Body of pancreas (tissue), 4 donors: ENCODE data around the gene TMED4. TPM values are rescaled to one million over a fixed set of nuclear protein-coding genes. Genes with fewer than 3 reads are reported as not detected.

ENCODE experiments used
- ATAC-seq: fragments of 150-250 bp; one replicate; pipeline ENCODE4 v1.9.1; 2016
- DNase-seq, 4 donors: peaks; one replicate each; pipeline ENCODE4 v3.0.0-alpha.2; 2019
- H3K27ac ChIP-seq, 4 donors: fragments of 200-600 bp; sonication (generic); 1 replicate in 3 of 4; 2 replicates in 1 of 4; pipeline versions ENCODE4 v1.5.1 to v1.6.1; 2016 to 2019; ENCODE audit warnings: mild to moderate bottlenecking in 1 of 4, mixed read lengths in 1 of 4, moderate library complexity in 1 of 4
- H3K27me3 ChIP-seq, 2 donors: fragments of 200-600 bp; sonication (generic); one replicate each; pipeline ENCODE4 v1.6.0; 2016; ENCODE audit warnings: mild to moderate bottlenecking in 1 of 2
- H3K36me3 ChIP-seq, 2 donors: fragments of 200-600 bp; sonication (generic); replicated peaks in 1 of 2; 2 replicates each; pipeline ENCODE4 v1.5.1; 2016; ENCODE audit warnings: low read depth in 2 of 2; ENCODE audit not compliant: insufficient read depth in 1 of 2
- H3K4me1 ChIP-seq: fragments of 200-600 bp; sonication (generic); one replicate; pipeline ENCODE4 v1.6.0; 2016
- H3K4me3 ChIP-seq, 2 donors: fragments of 200-600 bp; sonication (generic); 1 replicate in 1 of 2; 2 replicates in 1 of 2; pipeline ENCODE4 v1.5.1; 2016 to 2019
- H3K9me3 ChIP-seq, 3 donors: fragments of 200-600 bp; sonication (generic); 1 replicate in 2 of 3; 2 replicates in 1 of 3; pipeline ENCODE4 v1.5.1; 2016
- POLR2A ChIP-seq, 3 donors: fragments of 450-650 bp; IDR thresholded peaks; one replicate each; pipeline ENCODE4 v1.6.1; 2016; ENCODE audit warnings: antibody characterized with exemption in 3 of 3, mild to moderate bottlenecking in 2 of 3
- WGBS, 2 donors: methylation state at CpG; one replicate each; pipeline ENCODE4 v1.1.5; 2017; 5-methylcytosine and 5-hydroxymethylcytosine counted together
- intact Hi-C: fragments of 100-400 bp; cut with DNase I; formaldehyde crosslinking; loops from one replicate; pipeline ENCODE4 v1.15.1; 2023
- total RNA-seq, 2 donors: library from RNA; depleted of rRNA; stranded (reverse); fragments of >200 nt; gene quantifications; one replicate each; pipeline ENCODE4 v1.1.0, GENCODE V29; 2016
- TF ChIP-seq, protein P1 (sequence below), 7 experiments: fragments of 450-650 bp in 4 of 7; fragments of 200-600 bp in 3 of 7; sonication (generic) in 3 of 7; IDR thresholded peaks; one replicate each; pipeline ENCODE4 v1.5.1; 2016 to 2019; ENCODE audit warnings: antibody characterized with exemption in 7 of 7

TMED4 gene
- total RNA-seq, 2 donors from 2014 or later = 52.4 to 65.6 TPM

DNA sequence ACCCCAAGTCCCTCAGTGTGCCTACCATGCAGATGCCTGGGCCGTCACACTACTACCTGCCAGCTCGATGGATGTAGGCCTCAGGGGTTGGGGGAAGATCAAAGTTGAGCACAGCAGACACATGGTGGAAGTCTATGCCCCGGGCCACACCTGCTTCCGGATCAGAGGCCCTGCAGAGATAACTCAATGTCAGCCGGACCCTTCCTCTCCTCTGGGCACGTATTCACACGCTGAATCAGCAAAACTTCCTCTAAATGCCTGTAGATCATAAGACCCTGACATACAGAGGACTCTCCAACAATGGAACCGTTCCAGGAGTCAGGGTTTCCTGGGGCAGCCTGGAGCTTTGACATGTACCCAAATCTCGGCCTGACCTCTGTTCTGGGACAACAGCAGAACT is 12.1 kb downstream of the TMED4 start:
- DNase-seq = no peak
- Histone ChIP-seq H3K27me3 (no peaks in the 10 kb centered on the region), H3K9me3 (no peaks in the 10 kb centered on the region), H3K36me3 (peaks cover 26 to 45% of the 10 kb centered on the region in 2 donors), H3K4me1 (peaks cover 22% of the 10 kb centered on the region), H3K27ac (no peak overlapping the region), H3K4me3 (no peak overlapping the region)
- TF ChIP-seq, protein P1, sequence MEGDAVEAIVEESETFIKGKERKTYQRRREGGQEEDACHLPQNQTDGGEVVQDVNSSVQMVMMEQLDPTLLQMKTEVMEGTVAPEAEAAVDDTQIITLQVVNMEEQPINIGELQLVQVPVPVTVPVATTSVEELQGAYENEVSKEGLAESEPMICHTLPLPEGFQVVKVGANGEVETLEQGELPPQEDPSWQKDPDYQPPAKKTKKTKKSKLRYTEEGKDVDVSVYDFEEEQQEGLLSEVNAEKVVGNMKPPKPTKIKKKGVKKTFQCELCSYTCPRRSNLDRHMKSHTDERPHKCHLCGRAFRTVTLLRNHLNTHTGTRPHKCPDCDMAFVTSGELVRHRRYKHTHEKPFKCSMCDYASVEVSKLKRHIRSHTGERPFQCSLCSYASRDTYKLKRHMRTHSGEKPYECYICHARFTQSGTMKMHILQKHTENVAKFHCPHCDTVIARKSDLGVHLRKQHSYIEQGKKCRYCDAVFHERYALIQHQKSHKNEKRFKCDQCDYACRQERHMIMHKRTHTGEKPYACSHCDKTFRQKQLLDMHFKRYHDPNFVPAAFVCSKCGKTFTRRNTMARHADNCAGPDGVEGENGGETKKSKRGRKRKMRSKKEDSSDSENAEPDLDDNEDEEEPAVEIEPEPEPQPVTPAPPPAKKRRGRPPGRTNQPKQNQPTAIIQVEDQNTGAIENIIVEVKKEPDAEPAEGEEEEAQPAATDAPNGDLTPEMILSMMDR (IDR thresholded peaks at IDR 0.05) = no peak
- no peak for TF ChIP-seq POLR2A (IDR thresholded peaks at IDR 0.05)
- intact Hi-C loops = loop anchor here (10.0 kb wide), 1 partner anchor 335 kb away; no protein-coding TSS in a partner anchor
- ATAC-seq = no peak
- WGBS, 2 donors = 90% methylated on average over 6 to 9 of the region's 9 CpGs

DNA sequence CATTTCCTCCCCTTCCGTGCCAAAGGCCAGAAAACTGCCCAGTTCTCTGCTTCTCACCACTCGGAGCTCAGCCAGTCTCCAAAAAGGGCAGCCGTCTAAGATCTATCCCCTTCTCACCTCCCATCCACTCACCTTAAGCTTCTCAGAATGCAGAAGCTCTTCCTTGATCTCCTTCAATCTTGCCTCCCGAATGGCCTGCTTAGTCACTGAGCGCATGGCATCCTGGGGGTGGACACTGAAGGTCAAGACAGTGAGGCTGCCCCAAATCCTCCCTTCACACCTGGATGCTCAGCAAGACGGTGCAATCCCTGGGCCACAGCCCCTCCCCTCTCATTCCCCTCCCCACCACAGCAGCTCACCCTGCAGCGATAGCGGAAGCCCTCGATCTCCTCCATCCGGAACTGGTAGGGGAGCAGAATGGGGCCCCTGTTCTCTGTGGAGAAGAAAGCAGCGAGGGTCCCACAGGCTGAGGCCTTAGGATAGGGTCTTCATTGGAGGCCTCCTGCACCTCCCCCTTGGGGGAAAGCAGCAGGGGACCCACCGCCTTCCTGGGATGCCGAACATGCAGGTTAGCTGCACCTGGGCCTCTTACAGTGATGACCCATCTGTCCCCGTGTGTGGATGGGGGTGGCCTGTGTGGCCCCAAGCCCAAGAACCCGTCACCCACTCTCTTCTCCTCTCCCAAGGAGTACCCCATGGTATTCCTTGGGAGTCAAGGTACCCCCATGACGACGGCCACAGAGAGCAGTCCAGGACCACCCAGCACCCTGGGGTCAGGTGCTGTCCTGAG is 13.1 kb downstream of the TMED4 start:
- H3K9me3 ChIP-seq = no peaks in the 10 kb centered on the region
- no peaks in the 10 kb centered on the region for H3K27me3 ChIP-seq
- H3K4me3 ChIP-seq = no peak overlapping the region
- no peak overlapping the region for H3K27ac ChIP-seq
- DNase-seq (no peak), ATAC-seq (no peak)
- intact Hi-C loops = loop anchor here (10.0 kb wide), 1 partner anchor 334 kb away; no protein-coding TSS in a partner anchor
- peaks cover 26 to 45% of the 10 kb centered on the region in 2 donors for H3K36me3 ChIP-seq
- H3K4me1 ChIP-seq = peaks cover 14% of the 10 kb centered on the region
- 89 to 91% methylated on average over 6 to 16 of the region's 17 CpGs for WGBS, 2 donors
- TF ChIP-seq, protein P1 (IDR thresholded peaks at IDR 0.05) = no peak
- TF ChIP-seq POLR2A (IDR thresholded peaks at IDR 0.05) = no peak

DNA sequence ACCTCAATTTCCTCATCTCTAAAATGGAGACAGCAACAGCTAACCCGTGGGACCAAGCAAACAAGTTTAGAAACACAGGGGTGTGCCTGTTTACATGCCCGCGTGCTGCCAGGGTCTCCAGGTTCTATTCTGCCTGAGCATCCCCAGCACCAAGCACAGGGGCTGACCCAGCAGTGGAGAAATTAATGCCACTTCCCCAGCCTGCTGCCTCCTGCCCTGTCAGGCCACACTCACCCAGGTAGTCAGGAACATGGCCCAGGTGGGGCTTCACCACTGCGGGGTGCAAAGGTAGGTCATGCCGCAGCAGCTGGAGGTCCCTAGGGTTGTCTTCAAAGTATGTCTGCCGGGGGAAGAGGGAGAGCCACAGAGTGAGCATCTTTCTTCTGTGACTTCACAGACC is 14.1 kb downstream of the TMED4 start:
- DNase-seq = no peak
- Histone ChIP-seq H3K4me3 (no peak overlapping the region), H3K4me1 (peaks cover 10% of the 10 kb centered on the region), H3K27me3 (no peaks in the 10 kb centered on the region), H3K27ac (no peak overlapping the region), H3K36me3 (peaks cover 26 to 45% of the 10 kb centered on the region in 2 donors), H3K9me3 (no peaks in the 10 kb centered on the region)
- no peak for TF ChIP-seq POLR2A (IDR thresholded peaks at IDR 0.05)
- TF ChIP-seq, protein P1 (IDR thresholded peaks at IDR 0.05) = no peak
- intact Hi-C loops = loop anchor here (10.0 kb wide), 1 partner anchor 333 kb away; no protein-coding TSS in a partner anchor
- 92 to 96% methylated on average over 4 to 6 of the region's 6 CpGs for WGBS, 2 donors
- ATAC-seq = no peak

DNA sequence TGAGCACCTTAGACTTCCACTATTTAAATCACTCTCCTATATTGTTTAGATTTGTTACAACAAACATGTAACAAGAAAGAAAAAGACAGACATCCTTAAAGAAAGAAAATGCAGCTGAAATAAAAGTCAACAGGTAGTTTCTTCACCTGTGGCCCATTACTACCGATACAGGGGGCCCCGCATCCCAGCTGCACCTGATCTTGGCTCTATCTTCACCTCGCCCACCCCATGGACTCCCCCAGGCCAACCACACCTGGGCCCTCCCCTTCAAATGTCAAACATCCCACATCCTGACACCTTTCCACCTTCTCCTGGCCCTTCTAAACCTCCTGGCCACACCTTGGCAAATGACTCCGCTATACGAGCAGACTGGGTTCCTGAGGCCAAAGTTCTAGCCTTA is 15.4 kb downstream of the TMED4 start:
- intact Hi-C loops = loop anchor here (10.0 kb wide), 1 partner anchor 332 kb away; no protein-coding TSS in a partner anchor
- peaks cover 7% of the 10 kb centered on the region for H3K4me1 ChIP-seq

More for the DNA sequence above, 15.4 kb downstream of the TMED4 start:
- H3K4me3 ChIP-seq = no peak overlapping the region
- ATAC-seq (no peak), DNase-seq (no peak)
- no peaks in the 10 kb centered on the region for H3K27me3 ChIP-seq
- no peaks in the 10 kb centered on the region for H3K9me3 ChIP-seq
- WGBS, 2 donors = 90 to 91% methylated on average over 5 of the region's 5 CpGs
- TF ChIP-seq, protein P1 (IDR thresholded peaks at IDR 0.05) = no peak
- TF ChIP-seq POLR2A (IDR thresholded peaks at IDR 0.05) = no peak
- peaks cover 26 to 43% of the 10 kb centered on the region in 2 donors for H3K36me3 ChIP-seq
- H3K27ac ChIP-seq = no peak overlapping the region
